ENCODE data around the gene CDK19.

- TF ChIP-seq, protein P1, sequence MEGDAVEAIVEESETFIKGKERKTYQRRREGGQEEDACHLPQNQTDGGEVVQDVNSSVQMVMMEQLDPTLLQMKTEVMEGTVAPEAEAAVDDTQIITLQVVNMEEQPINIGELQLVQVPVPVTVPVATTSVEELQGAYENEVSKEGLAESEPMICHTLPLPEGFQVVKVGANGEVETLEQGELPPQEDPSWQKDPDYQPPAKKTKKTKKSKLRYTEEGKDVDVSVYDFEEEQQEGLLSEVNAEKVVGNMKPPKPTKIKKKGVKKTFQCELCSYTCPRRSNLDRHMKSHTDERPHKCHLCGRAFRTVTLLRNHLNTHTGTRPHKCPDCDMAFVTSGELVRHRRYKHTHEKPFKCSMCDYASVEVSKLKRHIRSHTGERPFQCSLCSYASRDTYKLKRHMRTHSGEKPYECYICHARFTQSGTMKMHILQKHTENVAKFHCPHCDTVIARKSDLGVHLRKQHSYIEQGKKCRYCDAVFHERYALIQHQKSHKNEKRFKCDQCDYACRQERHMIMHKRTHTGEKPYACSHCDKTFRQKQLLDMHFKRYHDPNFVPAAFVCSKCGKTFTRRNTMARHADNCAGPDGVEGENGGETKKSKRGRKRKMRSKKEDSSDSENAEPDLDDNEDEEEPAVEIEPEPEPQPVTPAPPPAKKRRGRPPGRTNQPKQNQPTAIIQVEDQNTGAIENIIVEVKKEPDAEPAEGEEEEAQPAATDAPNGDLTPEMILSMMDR (conservative IDR thresholded peaks at IDR 0.05; ENCODE audit: low read depth, low read length) = no peak
- TF ChIP-seq POLR2A (IDR thresholded peaks at IDR 0.05; ENCODE audit: low read depth, low read length) (no peak), MXI1 (IDR thresholded peaks at IDR 0.05; ENCODE audit: borderline replicate concordance, low read depth, low read length) (no peak), RFX5 (IDR thresholded peaks at IDR 0.05; ENCODE audit: low read depth, low read length) (no peak), RAD21 (IDR thresholded peaks at IDR 0.05; ENCODE audit: low read length) (no peak), MAZ (IDR thresholded peaks at IDR 0.05; ENCODE audit: borderline replicate concordance, low read depth, low read length) (no peak), FOS (IDR thresholded peaks at IDR 0.05; ENCODE audit: low read depth, low read length) (no peak), MAFK (IDR thresholded peaks at IDR 0.05; ENCODE audit: low read depth, low read length) (no peak), CEBPB (IDR thresholded peaks at IDR 0.05; ENCODE audit: low read depth, low read length) (no peak), RCOR1 (IDR thresholded peaks at IDR 0.05; ENCODE audit: insufficient replicate concordance, low read length) (no peak)
- TF ChIP-seq, protein P2, sequence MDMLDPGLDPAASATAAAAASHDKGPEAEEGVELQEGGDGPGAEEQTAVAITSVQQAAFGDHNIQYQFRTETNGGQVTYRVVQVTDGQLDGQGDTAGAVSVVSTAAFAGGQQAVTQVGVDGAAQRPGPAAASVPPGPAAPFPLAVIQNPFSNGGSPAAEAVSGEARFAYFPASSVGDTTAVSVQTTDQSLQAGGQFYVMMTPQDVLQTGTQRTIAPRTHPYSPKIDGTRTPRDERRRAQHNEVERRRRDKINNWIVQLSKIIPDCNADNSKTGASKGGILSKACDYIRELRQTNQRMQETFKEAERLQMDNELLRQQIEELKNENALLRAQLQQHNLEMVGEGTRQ (IDR thresholded peaks at IDR 0.05; ENCODE audit: low read depth, low read length) = no peak
- TF ChIP-seq, protein P3, sequence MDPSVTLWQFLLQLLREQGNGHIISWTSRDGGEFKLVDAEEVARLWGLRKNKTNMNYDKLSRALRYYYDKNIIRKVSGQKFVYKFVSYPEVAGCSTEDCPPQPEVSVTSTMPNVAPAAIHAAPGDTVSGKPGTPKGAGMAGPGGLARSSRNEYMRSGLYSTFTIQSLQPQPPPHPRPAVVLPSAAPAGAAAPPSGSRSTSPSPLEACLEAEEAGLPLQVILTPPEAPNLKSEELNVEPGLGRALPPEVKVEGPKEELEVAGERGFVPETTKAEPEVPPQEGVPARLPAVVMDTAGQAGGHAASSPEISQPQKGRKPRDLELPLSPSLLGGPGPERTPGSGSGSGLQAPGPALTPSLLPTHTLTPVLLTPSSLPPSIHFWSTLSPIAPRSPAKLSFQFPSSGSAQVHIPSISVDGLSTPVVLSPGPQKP (IDR thresholded peaks at IDR 0.05; ENCODE audit: borderline replicate concordance, low read depth, low read length) = no peak
These were observed 101.1 kb downstream of the CDK19 start for GRCh38 chr6:110714143-110714542.

All from IMR-90 (cell line).